ENCODE results near the gene CLCN6. TPM values are rescaled to one million over a fixed set of nuclear protein-coding genes. Genes with fewer than 3 reads are reported as not detected.

Gene CLCN6
- total RNA-seq, 2 experiments from 2014 or later, result 19.7 to 20.9 TPM

DNA sequence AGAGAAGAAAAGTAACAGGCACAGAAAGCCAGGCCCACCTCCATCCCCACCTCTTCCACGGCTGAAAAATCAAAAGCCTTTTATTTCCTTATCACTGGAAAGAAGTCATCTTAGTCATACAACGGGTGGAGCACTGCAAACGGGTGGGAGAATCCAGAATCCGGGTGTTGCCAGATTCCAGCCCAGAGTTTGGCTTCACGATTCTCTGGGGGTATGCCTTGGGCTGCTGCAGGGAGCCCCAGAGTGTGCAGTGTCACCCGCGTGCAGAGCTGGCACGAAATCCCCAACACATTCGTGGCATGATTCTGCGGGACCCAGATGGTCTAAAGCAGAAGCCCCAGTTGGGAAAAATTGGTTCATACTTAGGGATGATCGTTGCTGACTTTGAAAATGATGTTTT is 44.2 kb downstream of the CLCN6 start:
- DNase-seq, result no peak
- Mint-ChIP-seq H3K9me3 (ENCODE audit: insufficient read depth) (no peaks in the 10 kb centered on the region), H3K4me1 (ENCODE audit: low read depth) (no peaks in the 10 kb centered on the region), H3K36me3 (ENCODE audit: low read depth) (peaks cover 5% of the 10 kb centered on the region), H3K27me3 (ENCODE audit: low read depth) (peaks cover 14% of the 10 kb centered on the region), H3K27ac (no peak overlapping the region), H3K4me3 (no peak overlapping the region)
- ChIA-PET POLR2A (interaction anchor here (15.2 kb wide), 1 partner anchor 59 kb away, joined by 209 read pairs; no protein-coding TSS in a partner anchor), CTCF (interaction anchor here (2.2 kb wide), 1 partner anchor 12 kb away, joined by 6 read pairs; no protein-coding TSS in a partner anchor)
- no peak for ATAC-seq

- peaks cover 14% of the 10 kb centered on the region for H3K27me3 Mint-ChIP-seq (ENCODE audit: low read depth)
- no peak overlapping the region for H3K27ac Mint-ChIP-seq
- H3K9me3 Mint-ChIP-seq (ENCODE audit: insufficient read depth), result no peaks in the 10 kb centered on the region
- H3K4me1 Mint-ChIP-seq (ENCODE audit: low read depth), result no peaks in the 10 kb centered on the region
- ChIA-PET POLR2A (no interaction called here), CTCF (interaction anchor here (2.2 kb wide), 1 partner anchor 13 kb away, joined by 6 read pairs; no protein-coding TSS in a partner anchor)
- peak; percentile 8 for ATAC-seq
- no peak for DNase-seq
- no peak overlapping the region for H3K4me3 Mint-ChIP-seq
- H3K36me3 Mint-ChIP-seq (ENCODE audit: low read depth), result peaks cover 2% of the 10 kb centered on the region
Observed at GRCh38 chr1:11851180-11851579, 45.2 kb downstream of the CLCN6 start.

DNA sequence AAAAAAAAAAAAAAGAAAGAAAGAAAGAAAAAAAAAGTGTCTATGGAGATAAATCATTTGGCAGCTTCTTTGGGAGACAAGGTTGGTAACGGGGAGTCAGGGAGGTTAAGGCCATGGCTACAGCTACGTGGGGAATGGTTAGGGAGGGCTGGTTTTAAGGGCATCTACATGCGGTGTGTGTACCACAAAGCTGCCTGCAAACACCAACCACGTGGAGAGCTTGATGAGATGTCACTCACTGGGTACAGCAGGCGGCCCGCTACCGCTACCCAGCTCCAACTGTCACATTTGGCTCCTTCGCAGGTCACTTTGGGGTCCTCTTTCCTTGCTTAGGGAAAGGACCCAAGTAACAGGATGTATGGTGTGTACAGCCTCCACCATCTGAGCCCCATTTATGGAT is 48.5 kb downstream of the CLCN6 start:
- Mint-ChIP-seq H3K9me3 (ENCODE audit: insufficient read depth) (no peaks in the 10 kb centered on the region), H3K27ac (no peak overlapping the region), H3K27me3 (ENCODE audit: low read depth) (peaks cover 27% of the 10 kb centered on the region), H3K36me3 (ENCODE audit: low read depth) (no peaks in the 10 kb centered on the region), H3K4me1 (ENCODE audit: low read depth) (peaks cover 16% of the 10 kb centered on the region), H3K4me3 (no peak overlapping the region)
- POLR2A ChIA-PET, result interaction anchor here (1.8 to 2.2 kb wide), 2 partner anchors 54 to 56 kb away, joined by 6 to 14 read pairs; no protein-coding TSS in a partner anchor
- no peak for ATAC-seq
- no peak for DNase-seq
- CTCF ChIA-PET, result interaction anchor here (0.9 kb wide), 1 partner anchor 16 kb away, joined by 3 read pairs; no protein-coding TSS in a partner anchor

GRCh38 chr1:11855430-11855829 is 49.4 kb downstream of the CLCN6 start:
- DNase-seq (no peak), ATAC-seq (no peak)
- Mint-ChIP-seq H3K9me3 (ENCODE audit: insufficient read depth) (no peaks in the 10 kb centered on the region), H3K36me3 (ENCODE audit: low read depth) (no peaks in the 10 kb centered on the region), H3K27ac (no peak overlapping the region), H3K4me3 (no peak overlapping the region), H3K4me1 (ENCODE audit: low read depth) (peaks cover 16% of the 10 kb centered on the region), H3K27me3 (ENCODE audit: low read depth) (peaks cover 35% of the 10 kb centered on the region)
- CTCF ChIA-PET, result interaction anchor here (1.2 kb wide), 1 partner anchor 38 kb away, joined by 3 read pairs; no protein-coding TSS in a partner anchor
- POLR2A ChIA-PET, result interaction anchor here (0.7 to 2.2 kb wide), 3 partner anchors 53 to 244 kb away, joined by 3 to 14 read pairs (median 6); no protein-coding TSS in a partner anchor

GRCh38 chr1:11856698-11857097 is 50.7 kb downstream of the CLCN6 start:
- ChIA-PET CTCF (no interaction called here), POLR2A (interaction anchor here (4.0 kb wide), 1 partner anchor 51 kb away, joined by 27 read pairs; no protein-coding TSS in a partner anchor)
- Mint-ChIP-seq H3K27ac (no peak overlapping the region), H3K4me3 (no peak overlapping the region), H3K9me3 (ENCODE audit: insufficient read depth) (no peaks in the 10 kb centered on the region), H3K36me3 (ENCODE audit: low read depth) (no peaks in the 10 kb centered on the region), H3K27me3 (ENCODE audit: low read depth) (peaks cover 40% of the 10 kb centered on the region), H3K4me1 (ENCODE audit: low read depth) (peaks cover 16% of the 10 kb centered on the region)
- no peak for ATAC-seq
- DNase-seq, result no peak

GRCh38 chr1:11857164-11857851 is 51.3 kb downstream of the CLCN6 start:
- ChIA-PET CTCF (no interaction called here), POLR2A (interaction anchor here (4.0 kb wide), 1 partner anchor 51 kb away, joined by 27 read pairs; no protein-coding TSS in a partner anchor)
- no peaks in the 10 kb centered on the region for H3K36me3 Mint-ChIP-seq (ENCODE audit: low read depth)
- no peaks in the 10 kb centered on the region for H3K9me3 Mint-ChIP-seq (ENCODE audit: insufficient read depth)
- H3K4me3 Mint-ChIP-seq, result no peak overlapping the region
- no peak for ATAC-seq
- no peak overlapping the region for H3K27ac Mint-ChIP-seq
- DNase-seq, result no peak
- H3K27me3 Mint-ChIP-seq (ENCODE audit: low read depth), result peaks cover 44% of the 10 kb centered on the region
- peaks cover 16% of the 10 kb centered on the region for H3K4me1 Mint-ChIP-seq (ENCODE audit: low read depth)

DNA sequence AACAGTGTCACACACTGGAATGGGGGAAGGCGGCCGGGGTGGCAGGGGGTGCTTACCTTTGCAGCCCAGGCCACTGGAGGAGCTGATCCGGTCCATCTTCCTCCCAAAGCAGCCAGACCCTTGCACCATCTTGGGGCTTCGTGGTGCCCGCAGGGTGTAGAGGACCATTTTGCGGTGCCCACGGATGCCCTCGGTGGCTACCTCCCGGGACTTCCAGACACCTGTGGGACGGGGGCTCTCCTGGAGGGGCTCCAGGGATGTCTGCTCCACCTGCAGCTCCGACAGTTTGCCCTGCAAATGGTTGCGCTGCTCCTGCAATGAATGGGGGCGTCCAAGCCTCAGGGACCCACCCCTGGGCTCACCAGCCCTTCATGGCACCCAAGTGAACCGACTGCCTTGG is 52.2 kb downstream of the CLCN6 start:
- H3K4me1 Mint-ChIP-seq (ENCODE audit: low read depth), result peaks cover 16% of the 10 kb centered on the region
- ATAC-seq (no peak), DNase-seq (no peak)
- H3K27ac Mint-ChIP-seq, result no peak overlapping the region
- ChIA-PET POLR2A (interaction anchor here (4.0 kb wide), 1 partner anchor 50 kb away, joined by 27 read pairs; no protein-coding TSS in a partner anchor), CTCF (interaction anchor here (1.2 kb wide), 1 partner anchor 20 kb away, joined by 3 read pairs; no protein-coding TSS in a partner anchor)
- H3K27me3 Mint-ChIP-seq (ENCODE audit: low read depth), result peaks cover 43% of the 10 kb centered on the region
- H3K9me3 Mint-ChIP-seq (ENCODE audit: insufficient read depth), result no peaks in the 10 kb centered on the region
- no peaks in the 10 kb centered on the region for H3K36me3 Mint-ChIP-seq (ENCODE audit: low read depth)
- H3K4me3 Mint-ChIP-seq, result no peak overlapping the region

DNA sequence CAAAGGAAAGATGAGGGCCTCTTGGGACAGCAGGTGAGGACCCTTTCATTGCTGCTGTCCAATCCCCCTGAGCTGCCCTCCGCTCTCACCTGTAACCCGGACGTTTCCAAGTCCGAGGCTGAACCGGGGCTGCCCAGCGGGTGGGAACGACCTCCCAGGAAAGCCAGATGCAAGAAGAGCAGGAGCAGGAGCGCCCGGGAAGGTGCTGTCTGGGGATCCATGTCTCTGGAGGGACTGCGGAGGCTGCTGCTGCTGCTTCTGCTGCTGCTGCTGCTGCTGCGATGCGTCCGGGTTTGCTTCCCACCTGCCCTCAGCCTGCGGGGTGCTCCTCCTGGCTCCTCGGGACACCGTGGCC is 52.6 kb downstream of the CLCN6 start, which contains the start of gene NPPB:
TSS of gene NPPB (minus strand) at position 333 of the 355 bp plus-strand sequence. CDS start at position 221, 112 bp downstream.
- CTCF ChIA-PET, result interaction anchor here (1.2 kb wide), 1 partner anchor 20 kb away, joined by 3 read pairs; no protein-coding TSS in a partner anchor
- Mint-ChIP-seq H3K4me1 (ENCODE audit: low read depth) (peaks cover 16% of the 10 kb centered on the region), H3K27ac (no peak within 1 kb of the TSS)

DNA sequence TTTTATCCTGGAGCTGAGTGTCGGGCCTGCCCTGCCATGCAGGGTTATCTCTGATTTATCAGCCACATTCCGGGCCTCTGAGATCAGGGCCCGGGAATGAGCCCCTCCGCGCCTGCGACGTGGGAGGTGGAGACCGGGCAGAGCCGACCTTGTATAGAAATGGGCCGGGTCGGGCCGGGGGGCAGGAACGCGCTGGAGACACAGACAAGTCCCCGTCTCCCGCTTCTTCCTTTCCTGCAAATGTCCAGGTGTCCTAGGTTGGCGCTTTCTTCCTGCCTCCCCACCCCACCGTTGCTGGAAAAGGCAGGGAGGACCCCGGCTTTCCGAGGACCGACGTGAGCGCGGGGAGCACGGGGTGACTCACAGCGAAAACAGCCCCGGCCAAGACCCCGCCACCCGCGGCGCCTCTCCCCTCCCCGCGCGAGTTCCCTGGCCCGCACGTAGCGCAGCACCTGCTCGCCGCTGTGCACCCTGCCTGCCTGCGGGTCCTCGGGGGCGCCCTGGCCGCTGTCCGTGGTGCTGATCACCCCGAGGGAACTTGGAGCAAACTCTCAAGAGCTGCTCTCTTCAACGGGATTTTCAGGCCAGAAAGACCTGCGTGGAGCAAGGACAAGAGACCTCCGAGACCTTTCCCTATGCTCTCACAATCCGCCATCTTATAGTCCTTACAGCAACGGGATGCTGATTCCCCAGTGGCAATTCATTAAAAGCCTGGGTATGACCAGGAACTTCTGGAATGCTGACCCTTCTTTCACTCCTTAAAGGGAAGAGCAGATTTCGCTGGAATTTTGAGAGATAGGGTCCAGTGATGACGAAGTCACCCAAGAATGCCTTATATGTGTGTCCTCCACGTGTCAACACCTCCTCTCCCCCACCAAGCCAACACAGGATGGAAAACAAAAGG is 53.2 kb downstream of the CLCN6 start:
- Mint-ChIP-seq H3K4me1 (ENCODE audit: low read depth) (peaks cover 16% of the 10 kb centered on the region), H3K9me3 (ENCODE audit: insufficient read depth) (no peaks in the 10 kb centered on the region), H3K36me3 (ENCODE audit: low read depth) (no peaks in the 10 kb centered on the region), H3K27me3 (ENCODE audit: low read depth) (peaks cover 39% of the 10 kb centered on the region), H3K4me3 (no peak overlapping the region), H3K27ac (no peak overlapping the region)
- CTCF ChIA-PET, result interaction anchor here (1.0 to 1.7 kb wide), 3 partner anchors 13 to 34 kb away, joined by 3 to 6 read pairs (median 3); no protein-coding TSS in a partner anchor
- POLR2A ChIA-PET, result interaction anchor here (4.0 kb wide), 1 partner anchor 49 kb away, joined by 27 read pairs; no protein-coding TSS in a partner anchor
- peak; percentile 88 for DNase-seq
- ATAC-seq, result peak; percentile 93

More for the DNA sequence above, 52.6 kb downstream of the CLCN6 start, which contains the start of gene NPPB:
- POLR2A ChIA-PET, result interaction anchor here (4.0 kb wide), 1 partner anchor 49 kb away, joined by 27 read pairs; no protein-coding TSS in a partner anchor
- Mint-ChIP-seq H3K27me3 (ENCODE audit: low read depth) (peaks cover 40% of the 10 kb centered on the region), H3K36me3 (ENCODE audit: low read depth) (no peaks in the 10 kb centered on the region), H3K4me3 (no peak within 1 kb of the TSS), H3K9me3 (ENCODE audit: insufficient read depth) (no peaks in the 10 kb centered on the region)
- DNase-seq, result no peak
- no peak for ATAC-seq

- H3K4me1 Mint-ChIP-seq (ENCODE audit: low read depth), result peaks cover 16% of the 10 kb centered on the region
- H3K4me3 Mint-ChIP-seq, result no peak overlapping the region
- no peaks in the 10 kb centered on the region for H3K36me3 Mint-ChIP-seq (ENCODE audit: low read depth)
- POLR2A ChIA-PET, result interaction anchor here (4.0 kb wide), 1 partner anchor 48 kb away, joined by 27 read pairs; no protein-coding TSS in a partner anchor
- no peak overlapping the region for H3K27ac Mint-ChIP-seq
- peaks cover 38% of the 10 kb centered on the region for H3K27me3 Mint-ChIP-seq (ENCODE audit: low read depth)
- no peak for ATAC-seq
- no peak for DNase-seq
- H3K9me3 Mint-ChIP-seq (ENCODE audit: insufficient read depth), result no peaks in the 10 kb centered on the region
- CTCF ChIA-PET, result interaction anchor here (1.7 kb wide), 1 partner anchor 33 kb away, joined by 6 read pairs; no protein-coding TSS in a partner anchor
Observed at GRCh38 chr1:11860083-11860482, 54.1 kb downstream of the CLCN6 start.

DNA sequence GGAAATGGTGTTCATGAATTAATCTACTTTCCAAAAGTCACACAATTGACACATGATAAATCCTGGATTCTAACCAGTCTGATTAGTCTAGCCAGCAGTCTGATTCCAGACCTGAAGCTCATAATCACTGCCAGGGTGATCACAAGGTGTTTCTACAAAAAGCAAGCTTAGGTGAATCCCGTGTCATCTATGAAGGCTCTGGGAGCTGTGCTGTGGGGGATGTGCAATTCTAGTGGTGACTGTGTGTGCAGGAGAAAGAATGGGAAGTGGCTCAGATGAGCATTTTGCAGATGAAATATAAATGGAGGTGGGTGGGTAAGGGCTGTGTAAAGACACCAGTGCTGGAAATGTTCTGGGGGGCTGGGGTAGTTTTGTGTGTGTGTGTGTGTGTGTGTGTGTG is 54.6 kb downstream of the CLCN6 start:
- Mint-ChIP-seq H3K9me3 (ENCODE audit: insufficient read depth) (no peaks in the 10 kb centered on the region), H3K27ac (no peak overlapping the region), H3K27me3 (ENCODE audit: low read depth) (peaks cover 38% of the 10 kb centered on the region), H3K4me3 (no peak overlapping the region), H3K36me3 (ENCODE audit: low read depth) (no peaks in the 10 kb centered on the region), H3K4me1 (ENCODE audit: low read depth) (peaks cover 16% of the 10 kb centered on the region)
- ChIA-PET POLR2A (interaction anchor here (1.6 to 2.8 kb wide), 2 partner anchors 47 to 49 kb away, joined by 5 to 11 read pairs; no protein-coding TSS in a partner anchor), CTCF (interaction anchor here (1.7 kb wide), 1 partner anchor 32 kb away, joined by 6 read pairs; no protein-coding TSS in a partner anchor)
- ATAC-seq (no peak), DNase-seq (no peak)
